Fibroblast of villous mesenchyme (primary cell): ENCODE data around the gene FOXL1. TPM values are rescaled to one million over a fixed set of nuclear protein-coding genes. Genes with fewer than 3 reads are reported as not detected.

Source experiments
- DNase-seq: peaks from one replicate; pipeline ENCODE4 v3.0.0-alpha.2; 2010; ENCODE audit warnings: low read depth
- H3K4me3 ChIP-seq: 2 replicates; pipeline ENCODE4 v1.5.1; 2011; ENCODE audit warnings: low read depth, mild to moderate bottlenecking, low read length
- CTCF ChIP-seq: IDR thresholded peaks from 2 replicates; pipeline ENCODE4 v1.5.1; 2012; ENCODE audit warnings: low read depth, mild to moderate bottlenecking, low read length; ENCODE audit not compliant: insufficient read depth
- total RNA-seq: library from RNA; depleted of rRNA; stranded (reverse); fragments of >200 nt; gene quantifications from 2 replicates; pipeline ENCODE4 v1.2.3, GENCODE V29; 2012

Gene FOXL1
- total RNA-seq, 1 donor = 0.86 TPM

GRCh38 chr16:86533076-86533475 is 45.3 kb upstream of the FOXL1 start:
- no peak overlapping the region for H3K4me3 ChIP-seq
- no peak for TF ChIP-seq CTCF
- DNase-seq = no peak

GRCh38 chr16:86533767-86534351 is 44.5 kb upstream of the FOXL1 start:
- DNase-seq = no peak
- TF ChIP-seq CTCF = no peak
- H3K4me3 ChIP-seq = no peak overlapping the region

GRCh38 chr16:86534779-86535615 is 43.4 kb upstream of the FOXL1 start:
- TF ChIP-seq CTCF = no peak
- no peak for DNase-seq
- no peak overlapping the region for H3K4me3 ChIP-seq

GRCh38 chr16:86536621-86537020 is 41.7 kb upstream of the FOXL1 start:
- no peak overlapping the region for H3K4me3 ChIP-seq
- no peak for DNase-seq
- TF ChIP-seq CTCF = no peak

GRCh38 chr16:86537486-86537885 is 40.9 kb upstream of the FOXL1 start:
- no peak overlapping the region for H3K4me3 ChIP-seq
- DNase-seq = no peak
- TF ChIP-seq CTCF = no peak

GRCh38 chr16:86538196-86538780 is 40.1 kb upstream of the FOXL1 start:
- no peak for TF ChIP-seq CTCF
- no peak overlapping the region for H3K4me3 ChIP-seq
- no peak for DNase-seq
